ENCODE data around the gene GPRC5D.

Gene GPRC5D

GRCh38 chr12:12938541-12938940, 13.4 kb downstream of the GPRC5D start:
- no peak for DNase-seq

- no peak for DNase-seq
Measured at GRCh38 chr12:12936983-12937491, 14.9 kb downstream of the GPRC5D start.

- DNase-seq = no peak
Measured at GRCh38 chr12:12934556-12934955, 17.4 kb downstream of the GPRC5D start.

- no peak for DNase-seq
Measured at GRCh38 chr12:12933742-12934141, 18.2 kb downstream of the GPRC5D start.

DNA sequence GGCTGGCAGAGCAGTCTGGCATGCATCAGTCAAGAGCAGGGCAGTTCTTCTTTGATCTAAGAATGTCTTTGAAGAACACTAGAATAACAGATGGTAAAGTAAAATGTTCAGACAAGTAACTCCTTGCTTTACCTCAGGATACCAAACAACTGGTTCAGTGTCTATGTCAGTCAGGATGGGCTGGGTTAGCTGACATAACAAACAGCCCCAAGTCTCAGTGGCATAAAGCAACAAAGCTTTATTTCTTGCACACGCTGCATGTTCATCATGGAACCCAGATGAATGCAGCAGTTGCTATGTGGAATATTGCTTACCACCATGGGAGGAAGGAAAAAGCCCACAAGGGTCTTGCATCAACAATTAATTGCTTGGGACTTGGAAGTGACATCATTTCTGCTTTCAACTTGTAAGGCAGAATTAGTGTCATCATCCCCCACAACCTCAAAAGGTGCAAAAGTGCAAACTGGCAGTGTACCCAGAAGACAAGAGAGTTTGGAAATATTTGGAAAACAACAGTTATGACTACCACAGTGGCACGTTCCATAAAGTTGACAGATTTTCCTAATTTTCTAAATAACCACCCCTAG, 21.2 kb downstream of the GPRC5D start:
- DNase-seq = no peak

GRCh38 chr12:12929696-12930095, 22.3 kb downstream of the GPRC5D start:
- DNase-seq = no peak

- peak in 7 of 58 donors; percentile 2 to 38 (median 15) for DNase-seq
Measured at GRCh38 chr12:12927211-12928079, 24.5 kb downstream of the GPRC5D start.

DNA sequence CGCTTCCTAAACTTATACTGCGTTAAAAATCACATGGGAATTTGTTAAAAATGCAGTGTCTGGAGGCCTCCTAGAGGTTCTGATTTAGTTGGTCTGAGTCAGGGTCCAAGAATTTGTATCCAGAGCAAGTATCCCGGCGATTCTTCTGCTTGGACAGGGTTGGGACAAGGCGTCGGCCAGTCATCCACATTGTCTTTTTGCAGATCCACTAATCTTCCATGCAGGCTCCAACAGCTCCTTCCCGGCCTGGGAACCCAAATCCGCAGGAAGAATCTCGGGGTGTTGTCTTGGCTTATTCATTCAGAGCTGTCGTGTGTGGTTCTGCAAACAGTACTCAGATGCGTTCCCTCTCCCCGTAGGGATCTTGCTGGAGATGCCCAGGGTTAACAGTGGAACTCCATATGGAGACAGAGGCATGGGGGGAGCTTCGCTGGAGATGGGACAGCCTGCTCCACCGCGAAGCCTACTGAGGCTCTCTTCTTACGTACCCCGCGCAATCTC, 25.3 kb downstream of the GPRC5D start:
- no peak for DNase-seq

- no peak for DNase-seq
Measured at GRCh38 chr12:12925388-12925787, 26.6 kb downstream of the GPRC5D start.

- DNase-seq = no peak
Measured at GRCh38 chr12:12924169-12924568, 27.8 kb downstream of the GPRC5D start.

- DNase-seq = no peak
Measured at GRCh38 chr12:12922978-12923377, 29.0 kb downstream of the GPRC5D start.

GRCh38 chr12:12922191-12922616, 29.8 kb downstream of the GPRC5D start:
- no peak for DNase-seq

DNA sequence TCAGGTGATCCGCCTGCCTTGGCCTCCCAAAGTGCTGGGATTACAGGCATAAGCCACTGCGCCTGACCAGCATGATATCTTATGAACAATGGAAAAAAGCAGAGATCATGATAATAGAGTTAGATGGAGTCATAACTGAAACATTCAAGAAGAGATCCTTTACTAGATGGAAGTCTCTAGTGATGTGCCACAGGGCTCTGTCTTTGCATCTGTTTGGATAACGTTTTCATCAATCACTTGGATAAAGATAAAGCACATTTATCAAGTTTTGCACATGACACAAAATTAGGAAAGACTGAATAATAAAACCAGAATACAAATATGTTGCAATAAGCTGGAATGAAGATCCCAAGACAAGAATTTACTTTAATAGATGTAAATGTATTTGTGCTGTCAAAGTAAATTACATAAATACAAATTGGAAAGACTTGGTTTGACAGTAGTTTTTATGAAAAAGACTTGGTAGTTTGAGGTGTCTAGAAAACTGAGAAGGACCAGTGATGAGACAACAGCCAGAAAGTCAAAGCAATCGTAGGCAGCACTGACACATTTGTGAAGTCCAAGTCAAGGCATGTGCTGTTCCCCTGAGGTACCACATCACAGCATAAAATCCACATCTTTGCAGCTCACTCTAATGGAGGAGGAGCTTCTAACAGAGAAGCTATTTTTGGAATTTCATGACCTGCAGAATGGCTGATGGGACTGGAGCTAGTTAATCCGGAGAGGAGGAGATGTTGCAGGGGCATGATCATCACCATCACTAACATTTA, 32.1 kb downstream of the GPRC5D start:
- no peak for DNase-seq

DNA sequence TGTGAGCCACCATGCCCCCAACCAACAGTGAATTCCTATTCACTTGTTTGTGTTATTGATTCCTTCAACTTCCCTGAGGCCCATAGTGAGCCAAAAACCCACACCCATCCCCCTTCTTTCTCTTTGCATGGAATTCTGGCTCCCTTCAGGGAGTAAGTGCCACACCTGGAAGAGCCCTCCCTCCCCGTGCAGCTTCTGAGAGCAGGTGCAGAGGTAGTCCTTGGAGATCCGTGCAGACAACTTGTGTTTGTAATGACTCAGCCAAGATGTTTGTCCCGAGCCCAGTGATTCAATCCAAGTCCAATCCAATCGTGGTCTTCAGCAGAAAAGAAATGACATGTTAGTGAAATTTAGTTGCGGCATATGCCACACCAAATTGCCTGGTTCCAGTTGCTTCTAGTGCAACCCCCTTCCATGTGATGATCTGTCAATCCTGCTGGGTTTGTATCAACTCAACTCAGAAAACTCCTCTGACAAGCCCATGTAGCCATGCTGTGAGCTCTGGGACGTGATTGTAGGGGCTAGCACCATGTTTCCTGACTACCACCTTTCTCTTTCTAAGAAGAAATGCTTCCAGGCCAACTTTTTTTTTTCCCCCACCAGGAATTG, 33.1 kb downstream of the GPRC5D start:
- no peak for DNase-seq

- DNase-seq = no peak
Measured at GRCh38 chr12:12917517-12917916, 34.5 kb downstream of the GPRC5D start.

DNA sequence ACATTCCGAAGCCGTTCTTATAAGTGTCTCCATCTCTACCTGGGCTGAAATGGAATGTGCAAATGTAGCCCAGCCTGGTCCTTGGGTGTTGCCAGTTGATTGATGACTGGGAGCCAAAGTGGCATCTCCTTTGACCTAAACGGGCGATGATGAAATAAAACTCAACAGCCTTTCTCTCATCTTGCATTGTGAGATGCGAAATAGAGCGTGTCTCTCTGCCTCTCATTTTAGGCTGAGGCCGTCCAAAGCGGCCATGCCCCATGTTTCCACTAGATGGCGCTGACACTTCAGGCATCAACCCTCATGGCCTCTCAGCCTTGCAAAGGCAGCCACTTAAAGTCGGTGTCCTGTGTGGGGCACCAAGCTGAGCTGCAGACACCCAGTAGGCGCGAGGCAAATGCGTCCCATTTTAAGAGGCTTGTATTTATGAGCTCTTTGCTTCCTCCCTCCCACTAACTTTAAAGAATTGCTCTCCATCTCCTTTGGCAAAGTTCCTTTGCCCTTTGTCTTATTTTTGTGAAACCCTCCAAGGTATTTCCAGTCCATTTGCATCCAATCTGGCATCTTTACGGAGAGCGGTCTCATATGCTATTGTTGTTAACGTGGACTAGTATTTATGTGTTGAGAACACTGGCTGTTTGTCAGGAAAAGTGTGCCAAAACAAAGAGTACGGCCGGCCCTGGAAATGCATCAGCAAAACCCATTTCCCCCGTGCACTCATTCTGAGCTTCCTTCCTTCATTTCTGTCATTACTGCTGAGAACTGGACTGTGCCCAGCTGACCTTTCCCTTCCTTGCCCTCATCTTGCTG, 35.6 kb downstream of the GPRC5D start:
- peak; percentile 22 to 93 (median 82) for DNase-seq

DNA sequence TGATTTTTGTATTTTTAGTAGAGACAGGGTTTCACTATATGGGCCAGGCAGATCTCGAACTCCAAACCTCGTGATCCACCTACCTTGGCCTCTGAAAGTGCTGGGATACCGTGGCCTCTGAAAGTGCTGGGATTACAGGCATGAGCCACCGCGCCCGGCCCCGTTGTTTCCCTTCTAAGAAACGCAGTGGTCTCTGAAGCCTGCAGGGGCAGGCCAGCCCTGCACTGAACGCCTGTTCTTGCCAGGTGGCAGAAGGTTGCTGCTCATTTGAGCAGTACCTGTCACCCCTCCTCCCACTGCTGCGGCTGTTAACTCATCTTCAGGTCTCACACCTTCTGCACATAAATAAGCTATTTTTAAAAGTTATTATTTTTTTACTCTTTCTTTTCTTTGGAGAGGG, 36.3 kb downstream of the GPRC5D start:
- DNase-seq = no peak

DNA sequence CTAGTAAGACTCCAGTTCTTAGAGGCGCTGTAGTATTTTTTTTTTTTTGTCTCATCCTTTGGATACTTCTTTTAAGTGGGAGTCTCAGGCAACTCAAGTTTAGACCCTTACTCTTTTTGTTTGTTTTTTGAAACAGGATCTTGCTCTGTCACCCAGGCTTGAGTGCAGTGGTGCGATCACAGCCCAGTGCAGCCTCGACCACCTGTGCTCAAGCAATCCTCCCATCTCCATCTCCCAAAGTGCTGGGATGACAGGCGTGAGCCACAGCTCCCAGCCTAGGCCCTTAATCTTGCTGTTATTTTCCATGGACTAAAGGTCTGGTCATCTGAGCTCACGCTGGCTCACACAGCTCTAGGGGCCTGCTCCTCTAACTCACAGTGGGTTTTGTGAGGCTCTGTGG, 39.3 kb downstream of the GPRC5D start:
- DNase-seq = no peak

DNA sequence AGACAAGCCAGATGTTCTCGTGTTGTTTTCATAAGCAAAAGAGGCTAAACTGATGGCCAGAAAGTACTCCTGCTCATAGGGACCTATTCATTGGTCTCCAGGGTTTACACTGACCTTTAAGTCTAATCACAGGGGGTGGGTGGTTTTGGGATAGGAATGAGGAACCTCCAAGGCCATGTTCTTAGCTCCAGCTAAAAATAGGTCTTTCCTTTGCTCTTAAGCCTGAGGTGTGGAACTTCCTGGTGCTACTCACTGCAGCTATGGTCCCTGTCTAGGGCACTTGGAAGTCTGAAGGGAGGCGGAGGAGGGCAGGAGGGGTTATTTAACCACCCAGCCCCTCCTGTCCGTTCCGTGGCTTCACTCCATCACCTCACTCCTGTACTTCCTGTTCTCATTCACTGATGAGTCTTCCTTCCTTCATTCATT, 42.0 kb downstream of the GPRC5D start:
- DNase-seq = no peak
